ENCODE data around the gene TP53I3.

DNA sequence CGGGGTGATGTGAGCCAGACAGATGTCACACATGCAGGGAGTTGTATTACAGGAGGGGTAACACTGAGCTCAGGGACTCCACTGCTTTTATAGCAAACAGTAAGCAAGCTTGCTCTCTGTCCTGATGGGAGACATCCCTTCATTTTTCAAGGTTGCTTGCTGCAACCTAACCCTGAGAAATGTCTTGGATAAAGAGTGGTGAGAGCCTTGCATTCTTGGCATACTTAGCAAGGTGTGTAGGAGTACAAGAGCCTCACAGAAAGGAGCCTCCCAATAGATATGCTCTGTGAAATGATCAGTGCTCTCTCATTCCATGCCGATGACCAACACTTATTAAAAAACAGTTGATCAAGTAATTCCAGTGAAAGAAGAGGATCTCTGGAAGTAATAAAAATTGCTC is 30.4 kb upstream of the TP53I3 start:
- TF ChIP-seq, protein P1, sequence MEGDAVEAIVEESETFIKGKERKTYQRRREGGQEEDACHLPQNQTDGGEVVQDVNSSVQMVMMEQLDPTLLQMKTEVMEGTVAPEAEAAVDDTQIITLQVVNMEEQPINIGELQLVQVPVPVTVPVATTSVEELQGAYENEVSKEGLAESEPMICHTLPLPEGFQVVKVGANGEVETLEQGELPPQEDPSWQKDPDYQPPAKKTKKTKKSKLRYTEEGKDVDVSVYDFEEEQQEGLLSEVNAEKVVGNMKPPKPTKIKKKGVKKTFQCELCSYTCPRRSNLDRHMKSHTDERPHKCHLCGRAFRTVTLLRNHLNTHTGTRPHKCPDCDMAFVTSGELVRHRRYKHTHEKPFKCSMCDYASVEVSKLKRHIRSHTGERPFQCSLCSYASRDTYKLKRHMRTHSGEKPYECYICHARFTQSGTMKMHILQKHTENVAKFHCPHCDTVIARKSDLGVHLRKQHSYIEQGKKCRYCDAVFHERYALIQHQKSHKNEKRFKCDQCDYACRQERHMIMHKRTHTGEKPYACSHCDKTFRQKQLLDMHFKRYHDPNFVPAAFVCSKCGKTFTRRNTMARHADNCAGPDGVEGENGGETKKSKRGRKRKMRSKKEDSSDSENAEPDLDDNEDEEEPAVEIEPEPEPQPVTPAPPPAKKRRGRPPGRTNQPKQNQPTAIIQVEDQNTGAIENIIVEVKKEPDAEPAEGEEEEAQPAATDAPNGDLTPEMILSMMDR (IDR thresholded peaks at IDR 0.05; ENCODE audit: low read depth, low read length): no peak
- TF ChIP-seq EZH2phosphoT487 (IDR thresholded peaks at IDR 0.05; ENCODE audit: low read depth): no peak

Data from OCI-LY3 (cell line).